HG03108 (cell line): ENCODE data around the gene SCIN.

ENCODE experiments used
- ATAC-seq: cut with Tn5 transposase; IDR thresholded peaks from one replicate; pipeline ENCODE4 v1.9.1; 2021; ENCODE audit warnings: moderate library complexity; ENCODE audit not compliant: unreplicated experiment

The SCIN gene

GRCh38 chr7:12565873-12566272 is 4.6 kb upstream of the SCIN start:
- ATAC-seq, result no peak

GRCh38 chr7:12567015-12567414 is 3.5 kb upstream of the SCIN start:
- peak; percentile 81 for ATAC-seq

GRCh38 chr7:12569673-12570072 is 847 bp upstream of the SCIN start:
- ATAC-seq, result peak; percentile 34

GRCh38 chr7:12570168-12570533 is 369 bp upstream of the SCIN start:
- no peak for ATAC-seq

- ATAC-seq, result no peak
Observed at GRCh38 chr7:12571691-12572090, 1.2 kb downstream of the SCIN start.

GRCh38 chr7:12572941-12573575 is 2.5 kb downstream of the SCIN start:
- ATAC-seq, result no peak

GRCh38 chr7:12573885-12574284 is 3.4 kb downstream of the SCIN start:
- no peak for ATAC-seq

GRCh38 chr7:12578930-12579640 is 8.6 kb downstream of the SCIN start:
- no peak for ATAC-seq

GRCh38 chr7:12581897-12582296 is 11.4 kb downstream of the SCIN start:
- ATAC-seq, result no peak

GRCh38 chr7:12582362-12582761 is 11.8 kb downstream of the SCIN start:
- ATAC-seq, result no peak

- no peak for ATAC-seq
Observed at GRCh38 chr7:12583176-12583575, 12.7 kb downstream of the SCIN start.

GRCh38 chr7:12583922-12584321 is 13.4 kb downstream of the SCIN start:
- ATAC-seq, result no peak

GRCh38 chr7:12584930-12585329 is 14.4 kb downstream of the SCIN start:
- peak; percentile 99 for ATAC-seq

GRCh38 chr7:12586271-12586670 is 15.8 kb downstream of the SCIN start:
- ATAC-seq, result no peak

- ATAC-seq, result no peak
Observed at GRCh38 chr7:12588259-12588904, 17.9 kb downstream of the SCIN start.

GRCh38 chr7:12590559-12590958 is 20.0 kb downstream of the SCIN start:
- no peak for ATAC-seq

GRCh38 chr7:12594122-12594897 is 23.8 kb downstream of the SCIN start:
- no peak for ATAC-seq

GRCh38 chr7:12595148-12595547 is 24.6 kb downstream of the SCIN start:
- ATAC-seq, result no peak

- no peak for ATAC-seq
Observed at GRCh38 chr7:12596225-12596790, 25.8 kb downstream of the SCIN start.

- peak; percentile 93 for ATAC-seq
Observed at GRCh38 chr7:12601302-12601869, 30.9 kb downstream of the SCIN start.

- no peak for ATAC-seq
Observed at GRCh38 chr7:12607134-12607533, 36.6 kb downstream of the SCIN start.
